GM19455 (cell line): ENCODE measurements around the gene MEAK7.
"Not testable (repeated sequence)": the region's sequence is repeated elsewhere in the genome, so short reads cannot be mapped to it uniquely, and the experiment has no call there.

Source experiments
- ATAC-seq: cut with Tn5 transposase; IDR thresholded peaks from one replicate; pipeline ENCODE4 v1.9.1; 2021; ENCODE audit not compliant: unreplicated experiment

The MEAK7 gene

GRCh38 chr16:84532855-84533486, 28.5 kb upstream of the MEAK7 start:
- no peak for ATAC-seq

- no peak for ATAC-seq
These were observed 27.8 kb upstream of the MEAK7 start for GRCh38 chr16:84532291-84532724.

- ATAC-seq, result no peak
These were observed 27.2 kb upstream of the MEAK7 start for GRCh38 chr16:84531671-84532111.

GRCh38 chr16:84530590-84530989, 26.1 kb upstream of the MEAK7 start:
- no peak for ATAC-seq

DNA sequence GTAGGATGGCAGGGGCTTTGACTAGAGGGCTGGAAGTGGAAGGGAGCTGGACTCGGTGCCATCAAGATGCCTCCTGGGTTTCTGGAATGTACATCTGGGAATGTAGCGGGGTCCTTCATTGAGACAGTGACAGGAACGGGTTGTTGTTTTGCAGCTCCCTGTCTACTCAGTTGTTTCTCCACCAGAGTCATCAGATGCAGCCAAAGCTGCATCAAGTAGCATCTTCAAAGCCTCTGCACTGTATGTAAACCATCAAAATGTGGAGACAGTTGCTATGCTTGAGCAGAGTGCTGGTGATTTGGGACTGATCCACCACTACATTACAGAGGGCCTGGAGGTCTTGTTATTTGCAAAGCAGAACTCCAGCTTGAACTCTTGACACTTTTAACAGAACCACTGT, 25.1 kb upstream of the MEAK7 start:
- ATAC-seq, result no peak

DNA sequence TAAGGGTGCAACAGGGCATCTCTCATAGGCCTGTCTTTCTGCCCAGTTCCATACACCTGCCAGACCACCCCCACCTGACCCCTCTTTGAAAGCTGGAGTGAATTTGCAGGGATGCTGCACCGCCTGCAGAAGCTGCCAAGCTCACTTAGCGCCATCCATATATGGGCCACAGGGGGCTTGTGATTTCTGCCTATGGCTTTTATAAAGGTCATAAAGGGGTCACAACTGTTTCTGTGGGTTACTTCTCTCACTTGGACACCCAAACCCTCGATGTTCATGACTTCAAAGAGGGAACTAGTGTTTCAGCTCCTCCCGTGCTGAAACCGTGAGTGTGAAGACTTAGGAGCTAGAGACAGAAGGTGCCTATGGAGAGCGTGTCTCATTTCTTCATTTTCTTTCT, 23.9 kb upstream of the MEAK7 start:
- no peak for ATAC-seq

- no peak for ATAC-seq
These were observed 23.2 kb upstream of the MEAK7 start for GRCh38 chr16:84527532-84528269.

DNA sequence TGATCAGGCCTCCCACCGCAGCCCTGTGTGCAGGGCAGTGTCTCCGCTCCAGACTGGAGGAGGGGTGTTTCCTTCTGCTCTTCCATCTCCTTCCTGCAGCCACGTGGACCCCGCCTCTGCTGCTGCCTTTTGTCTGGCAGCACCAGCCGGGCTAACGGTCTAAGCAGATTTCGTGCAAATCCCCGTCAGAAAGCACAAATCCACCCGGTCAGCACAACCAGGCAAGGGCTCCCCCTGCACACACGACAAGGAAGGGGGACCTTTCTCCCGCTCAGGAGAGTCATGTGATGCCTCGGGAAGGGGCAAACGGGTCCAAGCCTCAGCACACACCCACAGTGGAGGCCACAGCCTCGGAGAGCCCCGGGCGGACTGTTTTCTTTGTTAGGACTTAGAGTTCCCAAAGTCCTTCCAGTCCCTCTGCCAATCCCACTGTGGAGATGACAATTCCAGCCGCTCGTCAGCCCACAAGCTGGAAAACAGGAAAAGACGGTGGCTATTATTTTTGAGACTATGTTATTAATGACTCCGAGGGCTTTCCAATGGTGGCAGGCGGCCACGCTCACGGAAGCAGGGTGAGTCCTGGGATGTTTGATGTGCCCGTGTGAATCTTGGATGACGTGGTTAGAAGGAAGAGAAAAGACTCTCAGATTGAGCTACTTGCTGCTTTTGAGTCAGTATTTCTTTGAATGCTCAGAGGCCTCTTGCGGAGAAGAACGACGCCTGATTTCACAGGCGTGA, 22.5 kb upstream of the MEAK7 start:
- ATAC-seq, result no peak

DNA sequence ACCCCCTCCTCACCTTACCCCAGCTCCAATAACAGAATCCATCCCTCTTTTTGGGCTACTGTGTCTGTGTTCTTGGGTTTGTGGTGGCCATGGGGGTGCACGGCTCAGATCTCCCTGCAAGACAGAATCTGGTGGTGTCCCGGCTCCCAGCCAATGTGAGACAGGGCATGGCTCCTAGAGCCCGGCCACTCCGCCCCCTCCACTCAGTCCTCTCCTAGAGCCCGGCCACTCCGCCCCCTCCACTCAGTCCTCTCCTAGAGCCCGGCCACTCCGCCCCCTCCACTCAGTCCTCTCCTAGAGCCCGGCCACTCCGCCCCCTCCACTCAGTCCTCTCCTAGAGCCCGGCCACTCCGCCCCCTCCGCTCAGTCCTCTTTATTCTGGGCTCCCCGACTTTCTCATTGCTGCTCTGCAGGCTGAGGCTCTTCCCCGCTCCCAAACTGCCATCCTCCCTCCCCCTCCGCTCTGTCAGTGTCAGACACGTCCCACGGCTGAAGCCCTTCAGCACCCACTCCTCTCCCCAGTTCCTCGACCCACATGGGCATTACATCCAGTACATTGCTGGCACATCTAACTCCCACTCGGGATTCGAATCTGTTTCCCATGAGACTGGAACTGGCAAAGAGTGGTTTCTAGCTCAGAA, 20.6 kb upstream of the MEAK7 start:
- not testable (repeated sequence) for ATAC-seq

DNA sequence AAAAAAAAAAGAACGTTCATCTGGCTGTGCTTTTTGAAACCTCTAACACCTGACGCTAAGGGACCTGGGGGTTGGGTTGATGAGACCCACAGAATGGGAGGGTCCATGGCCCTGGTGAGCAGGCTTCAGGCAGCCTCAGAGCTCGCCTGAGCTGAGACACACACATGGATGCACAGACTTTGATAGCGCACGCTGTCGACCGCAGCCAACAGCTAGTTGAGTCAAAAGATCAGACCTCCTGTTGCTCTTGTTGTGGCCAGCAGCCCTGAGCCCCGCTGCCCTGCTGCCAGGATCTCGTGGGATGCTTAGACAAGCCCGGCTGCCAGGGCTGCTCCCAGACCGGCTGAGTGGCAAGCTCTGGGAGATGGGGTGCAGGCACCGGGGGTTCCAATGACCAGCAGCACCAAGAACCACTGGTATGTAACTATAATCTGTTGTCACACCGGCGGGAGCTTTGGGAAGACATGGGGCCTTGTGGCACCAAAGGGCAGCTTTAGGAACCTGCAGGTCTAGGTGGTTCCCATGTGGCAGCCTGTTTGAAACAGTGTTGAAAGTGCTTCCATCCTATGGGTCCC, 20.0 kb upstream of the MEAK7 start:
- no peak for ATAC-seq

- no peak for ATAC-seq
These were observed 17.0 kb upstream of the MEAK7 start for GRCh38 chr16:84521497-84521770.

DNA sequence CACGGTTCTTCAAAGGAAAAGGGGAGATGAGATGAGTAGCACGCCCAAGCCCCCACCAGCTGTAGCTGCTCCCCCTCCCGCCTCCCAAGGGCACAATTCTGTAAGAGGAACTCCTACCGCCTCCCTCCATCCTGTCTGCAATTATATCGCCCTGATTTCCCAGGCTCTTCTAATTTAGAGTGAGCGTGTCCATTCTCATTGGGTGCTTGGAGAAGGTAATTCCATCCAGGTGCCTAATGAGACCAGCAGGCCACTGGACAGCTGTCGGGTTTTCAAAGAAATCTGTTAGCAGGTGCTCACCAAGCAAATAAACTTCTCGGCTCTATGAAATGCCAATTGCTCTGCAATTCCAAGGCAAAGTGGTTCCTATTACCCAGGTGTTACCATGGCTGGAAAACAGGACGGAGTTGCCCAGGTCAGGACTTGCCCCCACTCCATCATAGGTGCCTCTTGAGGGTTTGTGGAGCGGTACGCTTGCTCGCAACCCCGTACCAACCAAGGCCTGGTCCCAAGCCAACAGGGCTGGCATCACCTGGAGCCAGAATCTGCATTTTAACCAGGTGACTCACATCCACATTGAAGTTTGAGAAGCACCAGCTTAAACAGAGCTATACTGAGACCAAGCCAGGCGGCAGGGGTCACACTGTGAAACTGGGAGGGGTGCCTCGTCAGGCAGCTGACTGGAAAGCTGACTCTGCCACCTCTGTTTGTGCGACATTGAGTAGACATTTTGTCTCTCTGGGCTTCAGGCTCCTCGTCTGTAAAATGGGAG, 16.5 kb upstream of the MEAK7 start:
- ATAC-seq, result no peak

GRCh38 chr16:84519855-84520254, 15.4 kb upstream of the MEAK7 start:
- no peak for ATAC-seq

- no peak for ATAC-seq
These were observed 14.4 kb upstream of the MEAK7 start for GRCh38 chr16:84518804-84519341.

GRCh38 chr16:84518220-84518619, 13.8 kb upstream of the MEAK7 start:
- not testable (repeated sequence) for ATAC-seq

DNA sequence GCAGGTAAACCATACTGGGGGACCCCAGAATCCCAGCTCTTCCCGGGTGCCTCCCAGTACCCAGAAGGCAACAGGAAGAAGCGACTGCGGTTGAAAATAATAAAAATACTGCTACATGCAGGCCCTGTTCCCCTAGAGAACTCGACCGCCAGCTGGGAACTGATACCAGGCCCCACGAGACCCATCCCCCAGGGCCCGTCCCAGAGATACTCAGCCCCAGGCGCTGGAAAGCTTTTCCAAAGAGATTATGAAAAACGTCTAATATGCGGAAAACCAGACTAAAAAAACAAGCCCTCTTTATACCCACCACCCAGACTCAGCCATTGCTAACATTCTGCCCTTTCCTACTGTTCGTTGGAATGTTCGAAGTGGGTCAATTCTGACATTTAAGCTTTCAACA, 12.9 kb upstream of the MEAK7 start:
- ATAC-seq, result no peak

GRCh38 chr16:84514874-84515835, 10.7 kb upstream of the MEAK7 start:
- peak; percentile 86 for ATAC-seq

DNA sequence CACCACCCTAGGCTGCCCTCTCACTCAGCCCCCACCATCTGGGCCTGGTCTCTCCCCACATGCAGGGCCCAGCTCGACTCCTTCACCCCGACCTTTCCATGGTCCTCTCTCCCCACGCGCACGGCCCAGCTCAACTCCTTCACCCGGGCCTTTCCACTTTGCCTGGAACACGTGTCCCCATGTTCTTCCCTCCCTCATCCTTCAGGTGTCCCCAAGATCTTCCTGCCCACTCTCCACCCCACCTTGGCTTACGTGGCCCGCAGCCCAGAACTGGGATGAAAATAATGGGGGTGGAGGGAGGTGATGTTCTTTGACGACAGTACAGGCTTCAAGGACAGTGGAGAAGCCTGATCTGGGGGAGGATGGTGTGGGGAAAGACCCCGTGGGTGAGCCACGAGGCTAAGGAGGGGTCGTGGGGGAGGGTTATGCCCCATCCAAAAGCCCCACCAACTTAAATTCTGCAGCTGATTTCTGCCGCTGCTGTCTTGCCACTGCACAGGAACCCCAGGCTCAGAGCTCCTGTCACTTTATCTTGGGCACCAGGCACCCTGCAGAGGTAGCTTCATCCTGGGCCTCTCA, 9.9 kb upstream of the MEAK7 start:
- no peak for ATAC-seq

GRCh38 chr16:84513666-84514065, 9.2 kb upstream of the MEAK7 start:
- no peak for ATAC-seq
